Thoracic aorta (tissue), 2 donors: ENCODE results near the gene SDC1. TPM values are rescaled to one million over a fixed set of nuclear protein-coding genes. Genes with fewer than 3 reads are reported as not detected.

ENCODE experiments used
- ATAC-seq: fragments of 150-250 bp; one replicate; pipeline ENCODE4 v1.8.0; 2017; ENCODE audit warnings: low read depth; ENCODE audit not compliant: insufficient number of reproducible peaks, low FRiP score
- DNase-seq: peaks from one replicate; pipeline ENCODE4 v3.0.0-alpha.2; 2020; ENCODE audit warnings: low spot score
- H3K27ac ChIP-seq, 2 donors: fragments of 200-600 bp; sonication (generic); 1 replicate in 1 of 2; 2 replicates in 1 of 2; pipeline ENCODE4 v1.5.1; 2016; ENCODE audit warnings: mild to moderate bottlenecking in 2 of 2, moderate library complexity in 2 of 2
- H3K27me3 ChIP-seq: fragments of 200-600 bp; sonication (generic); replicated peaks from 2 replicates; pipeline ENCODE4 v1.6.0; 2016; ENCODE audit warnings: mild to moderate bottlenecking; ENCODE audit not compliant: insufficient read depth
- H3K36me3 ChIP-seq: fragments of 200-600 bp; sonication (generic); one replicate; pipeline ENCODE4 v1.5.1; 2016
- H3K4me1 ChIP-seq, 2 donors: fragments of 200-600 bp; sonication (generic); 1 replicate in 1 of 2; 2 replicates in 1 of 2; pipeline versions ENCODE4 v1.5.1 to v1.6.0; 2016; ENCODE audit warnings: low read depth in 2 of 2, mild to moderate bottlenecking in 1 of 2; ENCODE audit not compliant: control insufficient read depth in 1 of 2
- H3K4me3 ChIP-seq: fragments of 200-600 bp; sonication (generic); 2 replicates; pipeline ENCODE4 v1.5.1; 2016; ENCODE audit warnings: mild to moderate bottlenecking
- H3K9me3 ChIP-seq: fragments of 200-600 bp; sonication (generic); 2 replicates; pipeline ENCODE4 v1.5.1; 2016
- total RNA-seq, 2 donors: library from RNA; depleted of rRNA; stranded (reverse); fragments of >200 nt; gene quantifications; one replicate each; pipeline versions ENCODE4 v1.1.0 to v1.2.3, GENCODE V29; 2016
- TF ChIP-seq, protein P1 (sequence below): fragments of 200-600 bp; sonication (generic); IDR thresholded peaks from one replicate; pipeline ENCODE4 v1.5.1; 2019; ENCODE audit warnings: antibody characterized with exemption

Gene SDC1
- total RNA-seq, 2 donors from 2014 or later, result 3.1 to 9.6 TPM

DNA sequence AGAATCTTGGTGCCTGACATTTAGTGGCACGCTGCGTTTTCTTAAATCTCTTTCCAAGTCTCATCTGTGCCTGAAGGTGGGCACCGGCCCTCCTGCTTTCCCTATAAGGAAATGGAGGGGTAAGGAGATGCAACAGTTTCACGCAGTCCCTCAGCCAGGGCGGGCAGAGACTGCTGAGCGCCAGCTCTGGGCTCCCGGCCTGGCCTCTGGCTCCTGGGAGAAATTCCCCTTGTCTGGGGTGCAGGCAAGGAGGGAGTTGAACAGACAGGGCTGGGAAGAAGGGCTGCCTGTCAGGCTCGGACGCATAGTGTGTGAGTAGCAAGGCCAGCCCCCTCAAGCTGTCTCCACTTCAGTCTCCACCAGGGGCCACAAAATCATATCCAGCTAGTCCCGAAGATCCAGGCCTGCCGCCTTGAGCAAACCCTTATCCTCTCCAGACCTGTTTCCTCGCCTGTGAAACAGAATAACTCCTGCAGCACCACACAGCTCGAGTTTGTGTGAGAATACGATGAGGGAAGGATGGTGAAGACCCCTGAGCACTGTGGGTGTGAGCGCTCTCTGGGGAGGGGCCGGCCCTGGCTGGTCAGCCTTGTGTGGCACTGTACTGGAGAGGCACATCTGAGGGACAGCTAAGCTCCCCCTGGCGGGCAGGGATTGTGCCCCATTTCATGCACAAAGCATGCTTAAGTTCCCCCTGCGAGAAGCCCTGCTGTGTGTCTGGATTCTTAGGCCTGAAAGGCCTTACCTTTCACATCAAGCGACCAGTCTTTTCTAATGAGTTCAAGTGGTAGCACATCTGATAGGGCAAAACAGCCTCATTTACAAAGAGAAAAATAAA, 33.8 kb downstream of the SDC1 start:
- Histone ChIP-seq H3K36me3 (no peaks in the 10 kb centered on the region), H3K4me3 (no peak overlapping the region), H3K4me1 (no peaks in the 10 kb centered on the region), H3K27ac (no peak overlapping the region), H3K9me3 (no peaks in the 10 kb centered on the region), H3K27me3 (no peaks in the 10 kb centered on the region)
- ATAC-seq, result no peak
- TF ChIP-seq, protein P1, sequence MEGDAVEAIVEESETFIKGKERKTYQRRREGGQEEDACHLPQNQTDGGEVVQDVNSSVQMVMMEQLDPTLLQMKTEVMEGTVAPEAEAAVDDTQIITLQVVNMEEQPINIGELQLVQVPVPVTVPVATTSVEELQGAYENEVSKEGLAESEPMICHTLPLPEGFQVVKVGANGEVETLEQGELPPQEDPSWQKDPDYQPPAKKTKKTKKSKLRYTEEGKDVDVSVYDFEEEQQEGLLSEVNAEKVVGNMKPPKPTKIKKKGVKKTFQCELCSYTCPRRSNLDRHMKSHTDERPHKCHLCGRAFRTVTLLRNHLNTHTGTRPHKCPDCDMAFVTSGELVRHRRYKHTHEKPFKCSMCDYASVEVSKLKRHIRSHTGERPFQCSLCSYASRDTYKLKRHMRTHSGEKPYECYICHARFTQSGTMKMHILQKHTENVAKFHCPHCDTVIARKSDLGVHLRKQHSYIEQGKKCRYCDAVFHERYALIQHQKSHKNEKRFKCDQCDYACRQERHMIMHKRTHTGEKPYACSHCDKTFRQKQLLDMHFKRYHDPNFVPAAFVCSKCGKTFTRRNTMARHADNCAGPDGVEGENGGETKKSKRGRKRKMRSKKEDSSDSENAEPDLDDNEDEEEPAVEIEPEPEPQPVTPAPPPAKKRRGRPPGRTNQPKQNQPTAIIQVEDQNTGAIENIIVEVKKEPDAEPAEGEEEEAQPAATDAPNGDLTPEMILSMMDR, result no peak
- no peak for DNase-seq

DNA sequence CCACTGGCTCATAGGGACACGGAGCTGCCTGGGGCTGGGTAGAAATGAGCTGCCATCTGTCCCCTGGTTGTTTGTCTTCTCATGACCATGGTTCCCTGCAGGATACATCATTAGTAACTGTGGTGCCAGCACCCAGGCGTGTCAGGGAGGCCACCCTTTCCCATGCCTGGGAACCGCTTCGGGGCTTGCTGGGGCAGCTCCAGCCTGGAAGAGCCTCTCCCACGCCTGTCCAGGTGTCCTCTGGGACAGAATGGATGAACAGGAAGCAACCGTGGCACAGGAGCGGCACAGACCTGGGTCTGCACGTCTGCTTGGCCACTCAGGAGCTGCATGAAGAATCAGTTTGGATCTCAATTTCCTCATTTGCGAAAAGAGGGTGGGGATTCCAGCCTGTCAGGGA, 34.8 kb downstream of the SDC1 start:
- DNase-seq, result no peak
- no peak for ATAC-seq
- H3K27me3 ChIP-seq, result no peaks in the 10 kb centered on the region
- no peaks in the 10 kb centered on the region for H3K4me1 ChIP-seq
- H3K36me3 ChIP-seq, result no peaks in the 10 kb centered on the region
- H3K27ac ChIP-seq, result no peak overlapping the region
- TF ChIP-seq, protein P1, result no peak
- H3K4me3 ChIP-seq, result no peak overlapping the region
- H3K9me3 ChIP-seq, result no peaks in the 10 kb centered on the region

DNA sequence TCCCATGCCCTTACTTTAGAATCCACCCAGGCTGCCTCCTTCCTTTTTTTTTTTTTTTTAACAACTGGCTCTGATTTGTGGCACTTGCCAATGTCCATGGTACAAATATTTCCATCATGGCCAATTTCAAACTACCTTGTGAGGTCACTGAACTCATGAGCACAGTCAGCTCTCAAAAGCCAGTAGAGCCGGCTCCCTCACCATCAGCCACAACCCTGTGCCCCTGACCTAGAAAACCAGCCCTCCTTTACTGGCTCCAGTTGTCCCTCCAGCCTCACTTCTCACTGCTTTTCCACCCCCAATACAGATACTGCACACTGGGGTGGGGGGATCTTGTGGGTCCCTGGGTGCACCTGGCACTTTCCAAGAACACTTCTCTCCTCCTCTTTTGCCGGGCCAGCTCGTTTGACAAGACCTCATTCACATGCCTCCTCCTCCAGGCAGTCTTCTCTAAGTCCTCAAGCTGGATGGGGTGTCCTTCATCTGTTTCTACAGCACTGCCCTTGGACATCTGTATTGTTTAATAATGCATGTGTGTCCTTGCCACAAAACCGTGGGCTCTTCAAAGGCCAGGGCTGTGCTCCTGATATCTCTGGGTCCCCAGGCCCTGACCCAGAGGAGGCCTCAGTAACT, 35.5 kb downstream of the SDC1 start:
- no peak for DNase-seq
- Histone ChIP-seq H3K9me3 (no peaks in the 10 kb centered on the region), H3K36me3 (no peaks in the 10 kb centered on the region), H3K4me1 (no peaks in the 10 kb centered on the region), H3K27me3 (no peaks in the 10 kb centered on the region), H3K27ac (no peak overlapping the region), H3K4me3 (no peak overlapping the region)
- no peak for ATAC-seq
- TF ChIP-seq, protein P1, result no peak

DNA sequence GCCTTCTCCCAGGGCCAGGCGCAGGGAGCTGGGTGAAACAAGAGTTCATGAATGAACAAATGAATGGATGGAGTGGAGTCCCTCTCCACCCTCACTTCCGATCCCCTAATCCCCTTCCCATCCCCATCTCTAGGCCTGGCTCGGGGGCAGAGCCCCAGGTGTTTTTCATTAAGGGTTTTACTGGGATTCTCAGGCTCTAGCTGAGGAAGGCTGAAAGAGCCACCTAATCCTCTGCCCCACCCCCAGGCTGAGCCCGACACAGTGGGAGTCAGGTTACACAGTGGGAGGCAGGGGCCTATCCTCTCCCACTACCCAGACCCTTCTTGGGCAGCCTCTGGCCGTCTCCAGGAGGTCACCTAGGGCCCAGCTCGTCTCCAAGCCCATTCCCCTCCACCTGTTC, 36.1 kb downstream of the SDC1 start:
- ATAC-seq, result no peak
- no peaks in the 10 kb centered on the region for H3K9me3 ChIP-seq
- no peaks in the 10 kb centered on the region for H3K36me3 ChIP-seq
- no peak overlapping the region for H3K4me3 ChIP-seq
- TF ChIP-seq, protein P1, result no peak
- no peak for DNase-seq
- H3K27ac ChIP-seq, result no peak overlapping the region
- no peaks in the 10 kb centered on the region for H3K27me3 ChIP-seq
- H3K4me1 ChIP-seq, result no peaks in the 10 kb centered on the region

DNA sequence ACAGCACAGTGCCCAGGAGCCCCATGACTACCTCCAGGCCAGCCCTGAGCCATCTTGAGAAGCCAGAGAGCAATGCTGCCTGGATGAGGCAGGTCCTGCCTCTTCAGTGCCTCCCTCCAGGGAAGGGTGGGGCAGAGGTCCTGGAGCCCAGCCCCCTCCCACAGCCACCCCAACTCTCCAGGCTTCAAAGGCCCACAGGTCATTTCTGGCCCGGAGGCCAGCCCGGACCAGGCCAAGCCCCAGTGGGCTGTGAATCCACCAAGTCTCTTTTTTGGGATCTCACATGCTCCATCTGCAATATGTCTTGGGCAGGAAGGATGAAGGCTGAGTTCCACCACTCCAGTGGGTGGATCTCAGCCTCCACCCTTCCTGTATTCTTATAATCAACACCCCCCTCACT, 36.7 kb downstream of the SDC1 start:
- Histone ChIP-seq H3K4me3 (no peak overlapping the region), H3K9me3 (no peaks in the 10 kb centered on the region), H3K36me3 (no peaks in the 10 kb centered on the region), H3K4me1 (no peaks in the 10 kb centered on the region), H3K27ac (no peak overlapping the region), H3K27me3 (no peaks in the 10 kb centered on the region)
- DNase-seq (no peak), ATAC-seq (no peak)
- TF ChIP-seq, protein P1, result no peak
